ENCODE measurements around the gene ZMYND8.

GRCh38 chr20:47202733-47203667 is 153.5 kb downstream of the ZMYND8 start:
- no peak for TF ChIP-seq GATA2 (IDR thresholded peaks at IDR 0.05; ENCODE audit: low read depth, low read length)
- TF ChIP-seq GATA3 (IDR thresholded peaks at IDR 0.05; ENCODE audit: low read depth, low read length), result no peak

All from SH-SY5Y (cell line).